K562 (cell line): ENCODE data around the gene RAB13. TPM values are rescaled to one million over a fixed set of nuclear protein-coding genes. Genes with fewer than 3 reads are reported as not detected.
A peak's percentile ranks its signal among the peaks of the same experiment; 100 is the strongest.

Experiments used
- C11orf30 ChIP-seq: fragments of 450-650 bp; IDR thresholded peaks from 2 replicates; pipeline ENCODE4 v1.6.1; 2016; ENCODE audit warnings: low read depth, mild to moderate bottlenecking
- DDX20 ChIP-seq: fragments of 450-650 bp; IDR thresholded peaks from 2 replicates; pipeline ENCODE4 v1.6.1; 2016; ENCODE audit warnings: missing genetic modification characterization, low read depth, mild to moderate bottlenecking, missing compliant biosample characterization, moderate library complexity
- DPF2 ChIP-seq: fragments of 450-650 bp; IDR thresholded peaks from 2 replicates; pipeline ENCODE4 v1.6.1; 2016
- FOSL1 ChIP-seq: fragments of 200-800 bp; sonication (Bioruptor generic); conservative IDR thresholded peaks from 2 replicates; pipeline ENCODE4 v1.6.1; 2016; ENCODE audit warnings: missing genetic modification characterization, missing compliant biosample characterization
- GATA2 ChIP-seq: sonication (generic); formaldehyde crosslinking; IDR thresholded peaks from 2 replicates; pipeline ENCODE4 v1.4.0; 2020; ENCODE audit warnings: mild to moderate bottlenecking, missing genetic modification reagents
- GATAD2B ChIP-seq: fragments of 450-650 bp; IDR thresholded peaks from 2 replicates; pipeline ENCODE4 v1.6.1; 2017; ENCODE audit warnings: mild to moderate bottlenecking, borderline replicate concordance
- JUNB ChIP-seq: fragments of 450-650 bp; formaldehyde crosslinking; conservative IDR thresholded peaks from 2 replicates; pipeline ENCODE4 v1.4.0; 2020; ENCODE audit warnings: mild to moderate bottlenecking
- KDM4B ChIP-seq, 2 experiments: fragments of 450-650 bp in 1 of 2; sonication (generic) in 1 of 2; IDR thresholded peaks; 2 replicates each; pipeline ENCODE4 v1.6.1; 2016 to 2017; ENCODE audit warnings: borderline replicate concordance in 2 of 2, antibody characterized with exemption in 1 of 2, low read depth in 1 of 2, mild to moderate bottlenecking in 1 of 2
- KLF6 ChIP-seq: fragments of 250-450 bp; sonication (Bioruptor Pico); IDR thresholded peaks from 2 replicates; pipeline ENCODE4 v1.4.0; 2020; ENCODE audit warnings: mild to moderate bottlenecking, moderate library complexity, borderline replicate concordance
- LEF1 ChIP-seq: fragments of 450-650 bp; IDR thresholded peaks from 2 replicates; pipeline ENCODE4 v1.6.1; 2016; ENCODE audit warnings: mild to moderate bottlenecking
- OTX1 ChIP-seq: fragments of 450-650 bp; formaldehyde crosslinking; IDR thresholded peaks from 2 replicates; pipeline ENCODE4 v1.4.0; 2022; ENCODE audit warnings: mild to moderate bottlenecking
- PHF8 ChIP-seq: fragments of 200-600 bp; sonication (generic); IDR thresholded peaks from 2 replicates; pipeline ENCODE4 v1.6.1; 2012; ENCODE audit warnings: mixed run types, mild to moderate bottlenecking, inconsistent platforms, low read length, moderate library complexity, borderline replicate concordance
- SPI1 ChIP-seq: IDR thresholded peaks from 2 replicates; pipeline ENCODE4 v1.6.1; 2011; ENCODE audit warnings: low read depth, low read length, control low read depth, borderline replicate concordance
- ZKSCAN1 ChIP-seq: fragments of 150-350 bp; IDR thresholded peaks from 2 replicates; pipeline ENCODE4 v1.6.1; 2016; ENCODE audit warnings: low read depth, low read length
- ZKSCAN3 ChIP-seq: fragments of 250-450 bp; sonication (Bioruptor Pico); IDR thresholded peaks from 2 replicates; pipeline ENCODE4 v1.4.0; 2020
- ZNF584 ChIP-seq: fragments of 200-800 bp; sonication (Bioruptor generic); IDR thresholded peaks from 2 replicates; pipeline ENCODE4 v1.6.1; 2016; ENCODE audit warnings: low read depth, mild to moderate bottlenecking, missing genetic modification characterization, missing compliant biosample characterization
- ZNF780A ChIP-seq: fragments of 250-450 bp; sonication (Bioruptor Pico); IDR thresholded peaks from 2 replicates; pipeline ENCODE4 v1.5.0; 2021; ENCODE audit warnings: mild to moderate bottlenecking
- polyA plus RNA-seq, 8 experiments: library from polyadenylated mRNA; depleted of rRNA in 4 of 8; stranded (reverse) in 5 of 8; unstranded in 3 of 8; fragments of >200 nt; fragmentation: Nextera tagmentation in 2 of 8; fragmentation: Illumina TruSeq in 1 of 8; extraction: Ambion mirVana in 2 of 8; extraction: Trizol in 1 of 8; gene quantifications; 2 replicates each; pipeline versions ENCODE4 v1.2.1 to v1.2.3, GENCODE V29; 2011 to 2014; ENCODE audit warnings: inconsistent platforms in 1 of 8, missing spikeins in 1 of 8
- total RNA-seq, 7 experiments: library from RNA; depleted of rRNA in 6 of 7; stranded (reverse); fragments of >200 nt in 6 of 7; fragmentation: Illumina TruSeq in 2 of 7; extraction: Trizol in 2 of 7; gene quantifications; 2 replicates each; pipeline versions ENCODE4 v1.2.1 to v1.2.3, GENCODE V29; 2011 to 2021; ENCODE audit warnings: low replicate concordance in 1 of 7
- TF ChIP-seq, protein P1 (sequence below): fragments of 450-650 bp; conservative IDR thresholded peaks from 2 replicates; pipeline ENCODE4 v1.6.1; 2016; ENCODE audit warnings: missing genetic modification characterization, low read depth, mild to moderate bottlenecking, control low read depth, missing compliant biosample characterization
- TF ChIP-seq, protein P2 (sequence below): fragments of 450-650 bp; IDR thresholded peaks from 2 replicates; pipeline ENCODE4 v1.6.1; 2016; ENCODE audit warnings: antibody characterized with exemption
- TF ChIP-seq, protein P3 (sequence below): IDR thresholded peaks from 2 replicates; pipeline ENCODE4 v1.6.1; 2011; ENCODE audit not compliant: insufficient read length; ENCODE audit errors: extremely low read depth
- TF ChIP-seq, protein P4 (sequence below), 2 experiments: fragments of 450-650 bp; conservative IDR thresholded peaks; 2 replicates each; pipeline ENCODE4 v1.6.1; 2017; ENCODE audit warnings: mild to moderate bottlenecking in 2 of 2, moderate library complexity in 2 of 2
- TF ChIP-seq, protein P5 (sequence below): fragments of 450-650 bp; IDR thresholded peaks from 2 replicates; pipeline ENCODE4 v1.6.1; 2016; ENCODE audit warnings: missing biosample characterization, missing genetic modification characterization

RAB13 gene
- total and polyA plus RNA-seq, 9 of the 15 experiments (the other 6 are each of a cell fraction or from before 2014, with no cell fraction given), result 22.3 to 100 (median 39.8) TPM

DNA sequence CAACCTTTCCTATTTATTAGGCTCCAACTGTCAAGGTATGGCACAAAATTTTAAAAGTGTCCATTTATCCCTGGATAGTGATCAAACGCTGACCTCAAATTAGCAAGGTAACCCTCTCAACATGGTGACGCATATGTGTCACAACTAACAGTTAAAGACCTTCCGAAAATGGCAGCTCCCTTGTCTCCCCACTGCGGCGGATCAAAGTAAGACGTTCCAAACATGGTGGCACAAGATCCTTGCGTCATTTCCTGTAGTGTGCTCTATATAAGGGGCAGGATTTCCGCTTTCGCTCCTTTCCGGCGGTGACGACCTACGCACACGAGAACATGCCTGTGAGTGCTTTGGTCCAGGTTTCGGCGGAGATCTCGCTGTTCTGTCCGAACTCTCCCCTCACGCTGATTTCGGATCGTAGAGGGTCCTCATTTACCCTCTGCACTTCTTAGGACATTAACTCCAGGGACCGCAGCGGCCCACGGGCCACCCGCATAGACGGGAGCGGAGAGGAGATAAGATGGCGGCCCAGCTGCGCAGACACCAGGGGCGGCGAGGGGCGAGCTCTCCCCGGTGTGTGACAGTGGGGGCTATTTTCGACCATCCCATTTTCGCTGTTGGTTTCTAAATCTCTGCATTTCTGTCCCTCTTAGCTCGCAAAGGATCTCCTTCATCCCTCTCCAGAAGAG is 4.5 kb upstream of the RAB13 start, which contains the start of gene RPS27 (continued):
- TF ChIP-seq ZNF780A (0 out of 2 replicates have a peak, but pooled peaks have one; percentile 18), FOSL1 (peak; percentile 67), LEF1 (peak; percentile 77), ZKSCAN3 (CRISPR knock-in tag) (no peak), KDM4B (IDR thresholded peaks at IDR 0.05; ENCODE audit: borderline replicate concordance in 2 of 2, low read depth in 1 of 2) (0 out of 4 replicates have a peak, but pooled peaks of 1 of the 2 experiments have one; percentile 75), DDX20 (tag) (peak; percentile 50; the same call in 1 of the 2 replicates), C11orf30 (no peak; the same call in 1 of the 2 replicates), ZNF584 (CRISPR knock-in tag) (peak; percentile 80; the same call in 1 of the 2 replicates), ZKSCAN1 (peak; percentile 32; the same call in 1 of the 2 replicates), GATAD2B (peak; percentile 76; the same call in 1 of the 2 replicates), DPF2 (peak; percentile 25; the same call in 1 of the 2 replicates), PHF8 (peak; percentile 100), SPI1 (peak; percentile 79), OTX1 (CRISPR knock-in tag) (0 out of 2 replicates have a peak, but pooled peaks have one; percentile 3), KLF6 (peak; percentile 44; the same call in 1 of the 2 replicates), GATA2 (no peak), JUNB (no peak)
- TF ChIP-seq, protein P1, sequence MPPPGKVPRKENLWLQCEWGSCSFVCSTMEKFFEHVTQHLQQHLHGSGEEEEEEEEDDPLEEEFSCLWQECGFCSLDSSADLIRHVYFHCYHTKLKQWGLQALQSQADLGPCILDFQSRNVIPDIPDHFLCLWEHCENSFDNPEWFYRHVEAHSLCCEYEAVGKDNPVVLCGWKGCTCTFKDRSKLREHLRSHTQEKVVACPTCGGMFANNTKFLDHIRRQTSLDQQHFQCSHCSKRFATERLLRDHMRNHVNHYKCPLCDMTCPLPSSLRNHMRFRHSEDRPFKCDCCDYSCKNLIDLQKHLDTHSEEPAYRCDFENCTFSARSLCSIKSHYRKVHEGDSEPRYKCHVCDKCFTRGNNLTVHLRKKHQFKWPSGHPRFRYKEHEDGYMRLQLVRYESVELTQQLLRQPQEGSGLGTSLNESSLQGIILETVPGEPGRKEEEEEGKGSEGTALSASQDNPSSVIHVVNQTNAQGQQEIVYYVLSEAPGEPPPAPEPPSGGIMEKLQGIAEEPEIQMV (tag), result 0 out of 2 replicates have a peak, but pooled peaks have one; percentile 38
- TF ChIP-seq, protein P2, sequence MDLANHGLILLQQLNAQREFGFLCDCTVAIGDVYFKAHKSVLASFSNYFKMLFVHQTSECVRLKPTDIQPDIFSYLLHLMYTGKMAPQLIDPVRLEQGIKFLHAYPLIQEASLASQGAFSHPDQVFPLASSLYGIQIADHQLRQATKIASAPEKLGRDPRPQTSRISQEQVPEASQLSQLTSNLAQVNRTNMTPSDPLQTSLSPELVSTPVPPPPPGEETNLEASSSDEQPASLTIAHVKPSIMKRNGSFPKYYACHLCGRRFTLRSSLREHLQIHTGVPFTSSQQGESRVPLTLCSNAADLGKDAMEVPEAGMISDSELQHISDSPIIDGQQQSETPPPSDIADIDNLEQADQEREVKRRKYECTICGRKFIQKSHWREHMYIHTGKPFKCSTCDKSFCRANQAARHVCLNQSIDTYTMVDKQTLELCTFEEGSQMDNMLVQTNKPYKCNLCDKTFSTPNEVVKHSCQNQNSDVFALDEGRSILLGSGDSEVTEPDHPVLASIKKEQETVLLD, result no peak
- TF ChIP-seq, protein P3, sequence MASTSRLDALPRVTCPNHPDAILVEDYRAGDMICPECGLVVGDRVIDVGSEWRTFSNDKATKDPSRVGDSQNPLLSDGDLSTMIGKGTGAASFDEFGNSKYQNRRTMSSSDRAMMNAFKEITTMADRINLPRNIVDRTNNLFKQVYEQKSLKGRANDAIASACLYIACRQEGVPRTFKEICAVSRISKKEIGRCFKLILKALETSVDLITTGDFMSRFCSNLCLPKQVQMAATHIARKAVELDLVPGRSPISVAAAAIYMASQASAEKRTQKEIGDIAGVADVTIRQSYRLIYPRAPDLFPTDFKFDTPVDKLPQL, result peak; percentile 95
- TF ChIP-seq, protein P4, sequence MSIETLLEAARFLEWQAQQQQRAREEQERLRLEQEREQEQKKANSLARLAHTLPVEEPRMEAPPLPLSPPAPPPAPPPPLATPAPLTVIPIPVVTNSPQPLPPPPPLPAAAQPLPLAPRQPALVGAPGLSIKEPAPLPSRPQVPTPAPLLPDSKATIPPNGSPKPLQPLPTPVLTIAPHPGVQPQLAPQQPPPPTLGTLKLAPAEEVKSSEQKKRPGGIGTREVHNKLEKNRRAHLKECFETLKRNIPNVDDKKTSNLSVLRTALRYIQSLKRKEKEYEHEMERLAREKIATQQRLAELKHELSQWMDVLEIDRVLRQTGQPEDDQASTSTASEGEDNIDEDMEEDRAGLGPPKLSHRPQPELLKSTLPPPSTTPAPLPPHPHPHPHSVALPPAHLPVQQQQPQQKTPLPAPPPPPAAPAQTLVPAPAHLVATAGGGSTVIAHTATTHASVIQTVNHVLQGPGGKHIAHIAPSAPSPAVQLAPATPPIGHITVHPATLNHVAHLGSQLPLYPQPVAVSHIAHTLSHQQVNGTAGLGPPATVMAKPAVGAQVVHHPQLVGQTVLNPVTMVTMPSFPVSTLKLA (conservative IDR thresholded peaks at IDR 0.05), result peak; percentile 72 to 83
- TF ChIP-seq, protein P5, sequence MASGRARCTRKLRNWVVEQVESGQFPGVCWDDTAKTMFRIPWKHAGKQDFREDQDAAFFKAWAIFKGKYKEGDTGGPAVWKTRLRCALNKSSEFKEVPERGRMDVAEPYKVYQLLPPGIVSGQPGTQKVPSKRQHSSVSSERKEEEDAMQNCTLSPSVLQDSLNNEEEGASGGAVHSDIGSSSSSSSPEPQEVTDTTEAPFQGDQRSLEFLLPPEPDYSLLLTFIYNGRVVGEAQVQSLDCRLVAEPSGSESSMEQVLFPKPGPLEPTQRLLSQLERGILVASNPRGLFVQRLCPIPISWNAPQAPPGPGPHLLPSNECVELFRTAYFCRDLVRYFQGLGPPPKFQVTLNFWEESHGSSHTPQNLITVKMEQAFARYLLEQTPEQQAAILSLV, result peak; percentile 64; the same call in 1 of the 2 replicates
